HG03159 (cell line): ENCODE results near the gene JMJD8.

ENCODE experiments used
- ATAC-seq: cut with Tn5 transposase; IDR thresholded peaks from one replicate; pipeline ENCODE4 v1.9.1; 2021; ENCODE audit warnings: mild to moderate bottlenecking, moderate library complexity; ENCODE audit not compliant: unreplicated experiment

JMJD8 gene

DNA sequence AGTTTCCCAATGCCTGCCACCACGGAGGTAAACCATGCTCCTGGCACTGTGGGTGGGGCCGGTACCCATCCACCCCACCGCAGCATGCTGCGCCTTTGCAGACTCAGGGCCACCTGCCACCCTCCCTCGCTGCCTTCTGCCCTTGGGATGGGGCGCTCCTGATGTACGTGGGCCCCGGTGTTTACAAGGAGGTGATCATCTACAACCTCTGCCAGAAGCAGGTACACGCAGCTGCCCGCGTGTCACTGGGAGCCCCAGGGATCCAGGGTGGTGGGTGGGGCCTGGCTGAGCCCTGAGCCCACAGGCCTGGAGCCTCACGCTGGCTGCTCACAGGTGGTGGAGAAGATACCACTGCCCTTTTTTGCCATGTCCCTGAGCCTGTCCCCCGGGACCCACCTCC lies 17.6 kb downstream of the JMJD8 start:
- no peak for ATAC-seq

DNA sequence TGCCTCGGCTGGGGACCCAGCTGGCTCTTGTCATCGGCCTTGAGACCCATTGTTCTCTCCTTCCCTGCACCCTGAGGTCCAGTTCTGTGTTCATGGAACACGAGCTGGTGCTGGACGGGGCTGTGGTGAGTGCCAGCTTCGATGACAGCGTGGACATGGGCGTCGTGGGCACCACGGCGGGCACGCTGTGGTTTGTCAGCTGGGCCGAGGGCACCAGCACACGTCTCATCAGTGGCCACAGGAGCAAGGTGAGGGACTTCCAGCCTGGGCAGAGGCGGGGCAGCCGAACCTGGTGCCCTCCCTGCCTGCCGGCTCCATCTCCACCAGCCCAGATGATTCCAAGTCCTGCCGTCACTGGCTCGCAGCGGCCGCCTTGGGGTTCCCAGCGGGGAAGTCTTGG lies 21.5 kb downstream of the JMJD8 start:
- no peak for ATAC-seq

DNA sequence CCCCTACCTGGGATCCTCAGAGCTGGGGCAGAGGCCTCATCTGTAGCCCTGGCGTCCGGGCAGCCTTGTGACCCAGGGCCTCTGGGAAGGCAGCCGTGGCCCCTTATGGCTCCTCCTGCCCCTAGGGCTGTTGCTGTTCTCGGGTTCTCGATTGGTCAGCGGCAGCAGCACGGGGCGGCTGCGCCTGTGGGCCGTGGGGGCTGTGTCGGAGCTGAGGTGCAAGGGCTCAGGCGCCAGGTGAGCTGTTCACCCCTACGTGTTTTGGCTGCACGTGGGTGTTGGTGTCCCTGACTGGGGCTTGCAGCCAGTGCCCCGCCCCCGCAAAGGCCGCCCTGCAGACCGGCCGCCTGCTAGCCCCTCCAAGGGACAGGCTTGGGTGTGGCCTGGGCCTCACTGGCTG lies 22.0 kb downstream of the JMJD8 start:
- no peak for ATAC-seq

DNA sequence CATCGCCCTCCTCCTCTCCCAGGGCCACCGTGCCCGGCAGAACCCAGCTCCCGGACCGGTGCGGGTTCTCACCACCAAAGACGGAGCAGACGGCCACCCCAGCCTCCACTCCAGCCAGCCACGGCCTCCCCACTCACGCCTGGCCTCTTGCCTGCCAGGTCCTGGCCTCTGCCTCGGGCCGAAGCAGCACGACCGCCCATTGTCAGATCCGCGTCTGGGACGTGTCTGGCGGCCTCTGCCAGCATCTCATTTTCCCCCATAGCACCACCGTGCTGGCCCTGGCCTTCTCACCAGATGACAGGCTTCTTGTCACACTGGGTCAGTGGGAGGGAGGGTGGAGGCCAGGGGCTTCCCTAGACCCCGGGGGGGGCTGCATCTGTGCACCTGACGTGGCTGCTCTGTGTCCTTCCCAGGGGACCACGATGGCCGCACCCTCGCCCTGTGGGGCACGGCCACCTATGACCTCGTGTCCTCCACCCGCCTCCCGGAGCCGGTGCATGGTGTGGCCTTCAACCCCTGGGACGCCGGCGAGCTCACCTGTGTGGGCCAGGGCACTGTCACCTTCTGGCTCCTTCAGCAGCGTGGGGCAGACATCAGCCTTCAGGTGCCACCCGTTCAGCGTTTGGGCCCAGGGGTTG lies 22.8 kb downstream of the JMJD8 start:
- ATAC-seq, result peak; percentile 6

DNA sequence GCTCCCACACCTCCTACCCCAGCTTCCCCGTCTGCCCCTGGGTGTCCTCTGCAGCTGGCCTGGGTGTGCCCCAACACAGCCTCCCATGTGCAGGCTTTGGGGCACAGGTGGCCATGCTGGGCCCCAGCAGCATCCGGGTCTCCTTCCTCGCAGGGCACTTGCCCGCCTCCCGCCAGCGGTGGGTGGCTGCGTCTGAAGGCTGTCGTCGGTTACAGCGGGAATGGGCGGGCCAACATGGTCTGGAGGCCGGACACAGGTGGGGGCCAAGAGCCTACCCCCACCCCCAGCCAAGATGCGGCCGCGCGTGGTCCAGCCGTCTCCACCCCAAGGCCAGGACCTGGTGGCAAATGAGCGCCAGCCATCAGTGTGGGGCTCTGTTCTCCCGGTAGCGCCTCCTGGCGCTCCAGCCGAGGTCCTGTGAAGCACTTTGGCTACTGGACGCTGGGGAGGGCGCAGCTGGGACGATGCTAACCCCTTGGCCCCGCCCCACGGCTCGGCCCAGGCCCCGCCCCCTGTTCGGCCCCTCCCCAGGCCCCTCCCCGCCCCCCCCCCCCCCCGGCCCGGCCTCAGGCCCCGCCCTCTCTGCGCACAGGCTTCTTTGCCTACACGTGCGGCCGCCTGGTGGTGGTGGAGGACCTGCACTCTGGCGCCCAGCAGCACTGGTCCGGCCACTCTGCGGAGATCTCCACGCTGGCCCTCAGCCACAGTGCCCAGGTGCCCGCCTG lies 23.5 kb downstream of the JMJD8 start:
- ATAC-seq, result peak; percentile 60

DNA sequence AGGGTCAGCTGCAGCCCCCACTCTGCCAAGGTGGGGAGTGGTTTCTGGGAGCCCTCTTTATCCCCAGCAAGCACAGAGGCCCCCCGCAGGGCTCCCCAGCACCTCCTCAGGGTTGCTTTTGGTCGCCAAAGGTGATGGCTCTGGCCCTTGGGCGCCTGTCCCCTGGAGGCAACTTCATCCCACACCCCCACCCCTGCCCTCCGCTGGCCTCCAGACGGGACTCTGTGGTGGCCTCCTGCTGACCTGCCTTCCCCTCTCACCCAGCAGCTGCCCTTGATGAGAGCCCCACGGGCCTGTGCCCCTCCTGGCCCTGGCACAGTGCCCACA lies 24.0 kb downstream of the JMJD8 start:
- no peak for ATAC-seq

DNA sequence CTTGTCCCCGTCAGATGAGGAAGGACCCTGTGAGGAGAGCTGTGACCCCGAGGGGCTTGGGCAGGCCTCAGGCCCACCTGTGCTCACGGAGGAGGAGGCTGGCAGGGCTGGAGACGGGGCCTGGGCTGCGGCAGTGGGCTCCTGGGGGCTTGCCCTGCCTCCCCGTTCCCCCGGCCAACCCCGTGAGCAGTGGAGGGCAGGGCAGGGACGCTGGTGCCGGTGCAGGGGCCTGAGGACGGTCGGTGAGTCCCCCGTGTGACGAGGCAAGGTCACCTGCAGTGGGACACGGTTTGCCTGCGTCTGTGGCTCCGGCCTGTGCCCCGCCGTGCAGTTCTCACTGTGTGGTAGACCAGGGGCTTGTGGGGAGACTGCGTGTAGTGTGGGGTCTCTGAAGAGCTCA lies 24.5 kb downstream of the JMJD8 start:
- no peak for ATAC-seq

DNA sequence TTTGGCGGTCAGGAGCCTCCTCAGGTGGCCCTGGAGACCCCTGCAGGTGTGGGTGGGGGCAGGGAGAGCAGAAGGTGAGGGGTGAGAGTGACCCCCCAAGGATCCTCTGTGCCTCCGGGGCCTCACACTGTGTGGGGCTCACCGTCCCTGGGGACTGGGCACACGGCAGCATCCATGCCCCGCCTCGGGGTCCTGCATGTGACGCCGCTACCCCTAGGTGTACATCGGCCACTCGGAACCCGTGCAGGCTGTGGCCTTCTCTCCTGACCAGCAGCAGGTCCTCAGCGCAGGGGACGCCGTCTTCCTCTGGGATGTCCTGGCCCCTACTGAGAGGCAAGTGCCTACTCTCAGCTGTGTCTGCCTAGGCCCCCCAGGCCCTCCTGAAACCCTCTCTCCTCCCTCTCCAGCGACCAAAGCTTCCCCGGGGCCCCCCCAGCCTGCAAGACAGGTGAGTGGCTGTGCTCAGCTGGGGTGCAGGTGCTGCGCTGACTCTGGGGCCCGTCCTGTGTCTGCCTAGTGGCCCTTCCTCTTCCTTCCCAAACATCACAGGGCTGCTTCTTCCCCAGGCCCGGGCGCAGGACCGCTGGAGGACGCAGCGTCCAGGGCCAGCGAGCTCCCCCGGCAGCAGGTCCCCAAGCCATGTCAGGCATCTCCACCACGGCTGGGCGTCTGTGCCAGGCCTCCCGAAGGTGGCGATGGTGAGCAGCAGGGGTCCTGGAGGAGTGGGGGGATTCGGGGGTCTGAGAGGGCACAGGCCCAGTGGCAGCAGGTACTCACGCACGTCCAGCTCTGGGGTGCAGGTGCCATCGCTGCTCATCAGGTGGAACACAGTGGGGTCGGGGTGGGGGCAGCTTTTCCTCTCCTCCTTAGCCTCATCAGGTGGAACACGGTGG lies 25.2 kb downstream of the JMJD8 start:
- ATAC-seq, result no peak

DNA sequence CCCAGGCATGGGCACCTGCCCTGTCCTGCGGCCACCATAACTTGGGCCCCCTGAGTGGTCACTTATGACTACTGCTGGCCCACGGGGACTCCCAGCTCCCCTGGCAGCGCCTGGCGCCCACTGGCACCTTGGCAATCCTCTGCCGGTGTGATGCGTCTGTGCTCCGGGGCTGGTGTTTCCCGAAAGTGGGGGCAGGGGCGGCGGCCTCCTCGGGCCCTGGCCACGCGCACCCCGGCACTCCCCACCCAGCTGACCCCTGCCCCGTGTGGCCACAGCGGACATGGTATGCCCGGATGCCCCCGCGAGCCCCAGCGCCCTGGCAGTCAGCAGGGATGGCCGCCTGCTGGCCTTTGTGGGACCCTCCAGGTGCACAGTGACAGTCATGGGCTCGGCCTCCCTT lies 26.6 kb downstream of the JMJD8 start:
- no peak for ATAC-seq

DNA sequence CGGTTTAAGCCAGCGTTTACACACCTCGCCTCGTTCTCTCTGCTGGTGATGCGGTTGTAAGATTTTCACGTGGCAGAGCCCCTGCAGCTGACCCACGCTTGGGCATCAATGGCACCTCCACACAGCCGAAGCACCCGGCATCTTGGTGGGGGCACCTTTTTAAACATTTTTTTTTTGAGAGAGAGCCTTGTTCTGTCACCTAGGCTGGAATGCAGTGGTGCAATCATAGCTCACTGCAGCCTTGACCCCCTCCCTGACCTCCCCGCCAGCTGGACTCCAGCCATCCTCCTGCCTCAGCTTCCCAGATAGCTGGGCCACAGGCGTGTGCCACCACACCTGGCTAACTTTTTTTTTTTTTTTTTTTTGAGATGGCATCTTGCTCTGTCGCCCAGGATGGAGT lies 30.1 kb downstream of the JMJD8 start:
- ATAC-seq, result no peak

DNA sequence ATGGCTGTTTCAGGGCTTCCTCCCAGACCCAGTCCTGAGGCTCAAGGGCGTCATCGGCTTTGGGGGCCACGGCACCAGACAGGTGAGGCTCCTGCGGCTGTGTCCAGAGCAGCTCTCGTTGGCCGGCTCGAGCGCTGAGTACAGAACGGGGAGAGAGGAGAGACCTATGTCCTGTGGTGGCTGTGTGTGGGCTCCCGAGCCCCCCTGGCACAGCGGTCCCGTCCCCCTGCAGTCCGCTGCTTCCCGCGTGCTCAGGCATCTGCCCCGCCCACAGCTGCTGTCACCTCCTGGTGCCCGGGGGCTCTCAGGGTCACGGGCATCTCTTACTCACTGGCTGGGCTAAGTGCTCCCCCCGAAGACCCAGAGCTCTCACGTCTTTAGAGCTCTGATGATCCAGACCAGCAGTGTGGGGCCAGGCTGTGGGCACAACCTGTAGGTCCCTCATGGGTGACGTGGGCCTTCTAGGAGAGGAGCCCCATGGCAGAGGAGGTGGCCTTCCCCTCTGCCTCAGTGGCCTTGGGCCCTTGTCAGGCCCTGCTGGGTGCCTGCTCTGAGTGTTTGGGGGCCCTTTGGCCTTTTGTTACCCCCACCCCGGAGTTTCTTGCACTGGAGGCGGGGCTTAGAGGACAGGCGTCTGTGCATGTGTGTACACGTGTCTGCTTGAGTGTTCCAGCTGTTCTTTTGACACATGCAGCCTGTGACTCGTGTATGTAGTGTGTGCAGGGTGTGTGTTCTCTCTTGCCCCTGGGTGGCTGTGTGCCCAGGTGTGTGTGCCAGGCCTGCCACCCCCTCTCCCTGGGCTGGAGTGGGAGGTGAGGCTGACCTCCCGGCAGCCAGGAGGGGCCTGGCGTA lies 31.5 kb downstream of the JMJD8 start:
- ATAC-seq, result no peak

DNA sequence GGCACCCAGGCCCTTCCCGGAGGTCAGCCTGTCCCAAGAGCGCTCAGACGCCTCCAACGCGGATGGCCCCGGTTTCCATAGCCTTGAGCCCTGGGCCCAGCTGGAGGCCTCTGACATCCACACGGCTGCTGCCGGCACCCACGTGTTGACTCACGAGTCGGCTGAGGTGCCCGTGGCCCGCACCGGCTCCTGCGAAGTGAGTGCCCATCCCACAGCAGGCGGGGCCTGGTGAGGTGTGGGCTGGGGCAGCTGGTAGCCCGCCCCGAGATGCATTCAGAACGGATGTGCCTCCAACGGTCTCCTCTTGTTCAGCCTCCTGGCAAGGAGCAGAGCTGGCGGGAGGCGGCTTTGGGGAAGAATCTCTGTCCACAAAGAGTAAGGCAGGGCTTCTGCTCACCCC lies 32.3 kb downstream of the JMJD8 start:
- no peak for ATAC-seq

DNA sequence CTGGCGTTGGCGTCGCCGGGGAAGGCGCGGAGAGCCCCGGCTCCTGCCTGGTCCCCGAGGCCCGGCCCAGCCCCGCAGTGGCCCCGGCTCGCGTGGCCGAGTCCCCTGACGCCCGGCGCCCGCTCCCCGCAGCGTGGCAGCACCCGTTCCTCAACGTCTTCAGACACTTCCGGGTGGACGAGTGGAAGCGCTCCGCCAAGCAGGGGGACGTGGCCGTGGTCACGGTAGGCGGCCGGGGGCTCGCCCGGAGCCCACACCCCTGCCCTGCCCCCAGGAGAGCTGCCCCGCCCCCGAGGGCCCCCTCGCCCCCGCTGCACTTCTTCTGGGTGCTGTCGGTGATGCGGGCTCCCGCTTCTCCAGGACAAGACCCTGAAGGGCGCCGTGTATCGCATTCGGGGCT lies 34.5 kb downstream of the JMJD8 start:
- peak; percentile 17 for ATAC-seq

DNA sequence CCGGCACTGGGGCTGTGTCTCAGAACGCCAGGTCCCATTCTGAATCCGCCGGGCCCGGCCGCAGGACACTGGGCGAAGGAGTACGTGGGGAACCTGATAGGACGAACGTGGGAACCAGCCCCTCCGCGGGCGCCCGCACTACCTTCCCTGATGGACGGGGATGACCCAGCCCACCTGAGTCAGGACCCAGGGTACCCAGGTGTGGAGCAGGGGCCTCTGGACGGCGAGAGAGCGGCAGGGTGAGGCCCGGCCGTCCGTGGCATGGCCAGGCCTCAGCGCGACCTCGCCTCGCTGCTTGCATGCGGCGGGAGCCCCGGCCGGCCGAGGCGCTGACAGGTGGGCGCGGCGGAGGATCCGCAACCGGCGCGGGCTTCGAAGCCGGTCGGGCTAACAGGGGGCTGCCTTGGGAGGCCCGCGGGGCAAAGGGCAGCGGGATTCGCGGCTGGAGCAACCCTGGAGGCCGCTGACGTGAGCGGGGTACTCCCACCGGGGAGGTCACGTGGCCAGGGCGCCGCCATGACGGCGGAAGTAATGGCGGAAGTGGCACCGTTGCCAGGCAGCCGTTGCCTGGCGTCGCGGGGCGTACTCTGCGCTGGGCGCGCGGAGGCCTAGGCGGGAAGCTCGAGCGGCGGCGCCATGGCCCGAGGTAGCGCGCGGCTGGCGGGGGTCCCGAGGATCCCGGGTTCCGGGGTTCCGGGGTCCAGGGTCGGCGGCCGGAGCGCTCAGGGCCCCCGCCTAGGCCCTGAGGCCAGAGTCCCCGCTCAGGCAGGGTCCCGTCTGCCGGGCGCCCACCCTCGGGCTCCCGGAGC lies 35.1 kb downstream of the JMJD8 start, which contains the start of gene WDR90:
Gene WDR90 (plus strand): TSS at position 585 of the 809 bp plus-strand sequence. CDS start 52 bp downstream, at position 637.
- peak; percentile 82 for ATAC-seq

DNA sequence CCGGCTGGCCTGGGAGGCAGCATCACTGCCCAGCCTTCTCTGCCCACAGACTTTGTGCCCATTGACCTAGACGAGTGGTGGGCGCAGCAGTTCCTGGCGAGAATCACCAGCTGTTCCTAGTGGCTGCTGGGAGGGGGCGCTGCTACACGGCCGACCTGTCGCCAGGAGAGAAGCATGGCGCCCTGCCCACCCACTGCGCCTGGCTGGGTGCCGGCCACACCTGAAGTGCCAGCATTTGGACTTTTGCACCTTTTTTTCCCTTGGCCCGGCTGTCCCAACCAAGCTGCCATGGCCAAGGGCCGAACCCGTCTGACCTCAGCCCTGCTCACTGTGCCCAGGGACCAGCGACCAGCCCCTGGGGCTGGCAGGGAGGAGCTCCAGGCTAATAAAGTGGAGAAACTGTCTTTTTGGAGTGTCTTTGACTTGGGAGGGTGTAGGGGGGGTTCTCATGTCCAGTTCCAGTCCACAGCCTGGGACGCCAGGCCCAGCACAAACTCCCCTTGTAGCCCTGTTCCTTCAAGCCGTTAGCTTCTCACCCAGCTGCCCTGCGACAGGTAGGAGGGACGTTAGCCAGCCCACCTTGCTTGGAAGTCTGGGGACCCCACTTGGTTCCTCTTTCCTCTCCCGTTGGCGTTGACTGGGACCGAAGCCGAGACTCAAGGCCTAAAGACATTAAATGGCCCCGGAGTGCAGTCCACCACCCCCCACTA lies 35.9 kb downstream of the JMJD8 start:
- no peak for ATAC-seq

DNA sequence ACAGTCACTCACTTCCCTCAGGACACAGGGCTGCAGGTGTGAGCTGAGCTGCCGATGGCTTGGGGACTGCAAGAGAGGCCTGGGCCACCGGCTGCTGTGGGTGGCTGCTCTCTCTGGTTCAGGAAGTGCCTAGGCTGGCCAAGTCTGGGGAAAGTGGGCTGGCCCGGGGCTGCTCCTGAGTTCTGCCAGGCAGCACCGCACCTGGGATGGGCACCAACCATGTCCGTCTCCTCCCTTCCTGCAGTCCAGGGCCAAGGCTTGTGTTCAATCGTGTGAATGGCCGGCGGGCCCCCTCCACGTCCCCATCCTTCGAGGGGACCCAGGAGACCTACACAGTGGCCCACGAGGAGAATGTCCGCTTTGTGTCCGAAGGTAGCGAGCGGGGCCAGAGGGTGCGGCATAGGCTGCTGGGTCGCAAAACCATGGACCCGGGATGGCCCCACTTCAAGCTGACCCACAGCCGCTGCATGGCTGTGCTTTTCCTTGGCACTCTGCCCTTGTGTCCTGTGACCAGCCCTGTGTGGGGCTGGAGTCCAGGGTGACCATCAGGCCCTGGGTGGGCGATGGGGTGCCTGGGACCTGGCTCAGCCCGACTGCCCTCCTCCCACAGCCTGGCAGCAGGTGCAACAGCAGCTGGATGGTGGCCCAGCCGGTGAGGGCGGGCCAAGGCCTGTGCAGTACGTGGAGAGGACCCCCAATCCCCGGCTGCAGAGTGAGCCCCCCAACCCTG lies 36.8 kb downstream of the JMJD8 start:
- no peak for ATAC-seq

DNA sequence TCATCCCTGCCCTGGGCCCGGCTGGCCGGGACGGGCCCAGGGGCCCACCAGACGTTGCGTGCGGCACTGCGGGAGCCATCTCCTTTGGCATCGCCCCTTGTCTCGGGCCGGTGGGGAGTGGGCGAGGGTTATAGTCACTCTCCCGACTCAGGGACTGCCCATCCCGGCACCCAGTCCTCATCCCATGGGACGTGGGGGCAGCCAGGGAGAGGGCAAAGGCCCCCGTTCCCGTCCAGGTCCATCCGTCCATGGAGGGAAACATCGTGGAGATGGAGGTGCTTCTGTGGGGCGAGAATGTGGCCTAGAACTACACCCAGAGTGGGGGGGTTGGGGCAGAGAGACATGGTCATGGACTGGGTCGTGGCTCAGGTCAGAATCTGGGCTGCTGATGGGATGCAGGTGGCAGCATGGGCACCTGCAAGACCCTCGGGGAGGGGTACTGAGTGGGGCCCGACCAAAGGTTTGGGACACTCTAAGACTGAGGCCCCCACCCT lies 37.4 kb downstream of the JMJD8 start:
- no peak for ATAC-seq

DNA sequence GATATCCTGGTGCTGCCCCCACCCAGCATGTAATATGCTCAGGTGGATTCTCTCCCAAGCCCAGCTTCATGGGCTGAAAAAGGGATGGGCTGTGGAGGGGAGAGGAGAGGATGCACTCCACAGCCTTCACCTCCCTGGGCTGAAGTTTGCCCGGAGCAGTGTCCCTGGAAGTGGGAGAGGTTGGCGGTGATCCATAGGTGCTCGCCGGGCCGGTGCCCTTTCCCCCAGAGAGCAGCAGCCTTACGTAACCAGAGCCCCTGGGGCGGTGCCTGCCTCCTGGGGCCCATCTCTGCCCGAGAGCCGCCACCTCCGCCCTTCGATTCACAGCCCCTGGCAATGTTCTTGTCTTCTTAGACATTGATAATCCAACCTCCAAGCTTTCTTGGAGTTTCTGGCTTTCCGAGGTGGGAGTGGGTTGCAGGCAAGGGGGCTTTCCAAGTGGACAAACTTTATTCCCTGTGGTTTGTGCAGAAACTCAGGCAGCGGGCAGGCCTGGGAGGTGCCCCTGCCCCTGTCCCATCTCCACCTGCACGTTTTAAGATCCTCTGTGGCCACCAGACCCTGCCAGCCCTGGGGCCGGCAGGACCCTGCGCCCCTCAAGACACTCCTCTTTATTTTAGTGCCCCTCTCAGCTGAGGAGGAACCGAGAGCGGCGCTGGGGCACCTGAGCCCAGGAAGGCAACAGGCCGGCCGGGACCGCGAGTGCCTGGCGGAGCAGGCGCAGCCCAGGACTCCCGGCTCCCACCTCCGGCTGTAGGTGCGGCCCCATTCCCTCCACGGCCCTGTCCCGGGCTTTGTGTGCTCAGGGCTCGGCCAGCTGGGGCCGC lies 38.1 kb downstream of the JMJD8 start:
- no peak for ATAC-seq
